HG03342 (cell line): ENCODE results near the gene NAA60.
A peak's percentile ranks its signal among the peaks of the same experiment; 100 is the strongest.
"Not testable (repeated sequence)": the region's sequence is repeated elsewhere in the genome, so short reads cannot be mapped to it uniquely, and the experiment has no call there.

Experiments
- ATAC-seq: cut with Tn5 transposase; IDR thresholded peaks from one replicate; pipeline ENCODE4 v1.9.1; 2021; ENCODE audit warnings: mild to moderate bottlenecking, moderate library complexity; ENCODE audit not compliant: unreplicated experiment

Gene NAA60

GRCh38 chr16:3503523-3503922, 60.0 kb downstream of the NAA60 start:
- no peak for ATAC-seq

- ATAC-seq, result no peak
These were observed 65.3 kb downstream of the NAA60 start for GRCh38 chr16:3508736-3509135.

GRCh38 chr16:3509470-3509928, 66.0 kb downstream of the NAA60 start:
- ATAC-seq, result peak; percentile 66

- ATAC-seq, result no peak
These were observed 66.9 kb downstream of the NAA60 start for GRCh38 chr16:3510416-3510815.

- ATAC-seq, result no peak
These were observed 68.1 kb downstream of the NAA60 start for GRCh38 chr16:3511286-3512180.

- no peak for ATAC-seq
These were observed 70.6 kb downstream of the NAA60 start for GRCh38 chr16:3513892-3514583.

- ATAC-seq, result no peak
These were observed 71.1 kb downstream of the NAA60 start for GRCh38 chr16:3514621-3515020.

- no peak for ATAC-seq
These were observed 72.4 kb downstream of the NAA60 start for GRCh38 chr16:3515897-3516296.

- ATAC-seq, result no peak
These were observed 75.0 kb downstream of the NAA60 start for GRCh38 chr16:3518292-3518985.

GRCh38 chr16:3518986-3519348, 75.5 kb downstream of the NAA60 start:
- ATAC-seq, result no peak

- ATAC-seq, result no peak
These were observed 76.1 kb downstream of the NAA60 start for GRCh38 chr16:3519581-3519980.

- ATAC-seq, result no peak
These were observed 76.9 kb downstream of the NAA60 start for GRCh38 chr16:3520413-3520812.

- ATAC-seq, result no peak
These were observed 77.4 kb downstream of the NAA60 start for GRCh38 chr16:3520841-3521240.

- ATAC-seq, result no peak
These were observed 79.8 kb downstream of the NAA60 start for GRCh38 chr16:3523281-3523680.

GRCh38 chr16:3525951-3526350, 82.5 kb downstream of the NAA60 start:
- no peak for ATAC-seq

GRCh38 chr16:3527216-3527829, 83.8 kb downstream of the NAA60 start:
- not testable (repeated sequence) for ATAC-seq

GRCh38 chr16:3528406-3528805, 84.9 kb downstream of the NAA60 start:
- no peak for ATAC-seq

- ATAC-seq, result no peak
These were observed 85.7 kb downstream of the NAA60 start for GRCh38 chr16:3529175-3529574.

- no peak for ATAC-seq
These were observed 87.0 kb downstream of the NAA60 start for GRCh38 chr16:3530371-3530914.

- no peak for ATAC-seq
These were observed 89.3 kb downstream of the NAA60 start for GRCh38 chr16:3532741-3533140.

- no peak for ATAC-seq
These were observed 90.6 kb downstream of the NAA60 start for GRCh38 chr16:3534126-3534525.
